Parathyroid adenoma (tissue), 2 donors: ENCODE results near the gene PRPF40A.

Experiments used
- H2AFZ ChIP-seq: fragments of 300-600 bp; sonication (generic); one replicate; pipeline ENCODE4 v1.7.0; 2017; ENCODE audit warnings: antibody characterized with exemption, mild to moderate bottlenecking
- H3K27ac ChIP-seq: fragments of 300-600 bp; sonication (generic); one replicate; pipeline ENCODE4 v1.7.0; 2017
- H3K27me3 ChIP-seq: fragments of 300-600 bp; sonication (generic); one replicate; pipeline ENCODE4 v1.7.0; 2017; ENCODE audit warnings: low read length; ENCODE audit not compliant: control insufficient read depth, insufficient read depth
- H3K36me3 ChIP-seq: fragments of 300-600 bp; sonication (generic); one replicate; pipeline ENCODE4 v1.7.0; 2017; ENCODE audit warnings: low read length; ENCODE audit not compliant: control insufficient read depth, insufficient read depth
- H3K4me1 ChIP-seq: fragments of 300-600 bp; sonication (generic); one replicate; pipeline ENCODE4 v1.7.0; 2017; ENCODE audit warnings: control low read depth
- H3K4me2 ChIP-seq: fragments of 300-600 bp; sonication (generic); one replicate; pipeline ENCODE4 v1.7.0; 2017; ENCODE audit warnings: low read length
- H3K4me3 ChIP-seq: fragments of 300-600 bp; sonication (generic); one replicate; pipeline ENCODE4 v1.7.0; 2017; ENCODE audit warnings: low read depth, low read length
- H3K79me2 ChIP-seq: fragments of 300-600 bp; sonication (generic); one replicate; pipeline ENCODE4 v1.7.0; 2017; ENCODE audit warnings: control low read depth
- H3K9ac ChIP-seq: fragments of 300-600 bp; sonication (generic); one replicate; pipeline ENCODE4 v1.7.0; 2017; ENCODE audit warnings: mild to moderate bottlenecking
- H3K9me3 ChIP-seq: fragments of 300-600 bp; sonication (generic); one replicate; pipeline ENCODE4 v1.7.0; 2017; ENCODE audit warnings: low read length; ENCODE audit not compliant: control insufficient read depth
- CTCF ChIP-seq: fragments of 300-600 bp; sonication (generic); IDR thresholded peaks from one replicate; pipeline ENCODE4 v1.7.0; 2017; ENCODE audit warnings: antibody characterized with exemption, mild to moderate bottlenecking
- donor health status: primary hyperparathyroidism.

The PRPF40A gene

GRCh38 chr2:152661076-152661475 is 56.2 kb downstream of the PRPF40A start:
- Histone ChIP-seq H3K27me3 (no peaks in the 10 kb centered on the region), H3K79me2 (no peaks in the 10 kb centered on the region), H3K27ac (no peak overlapping the region), H3K36me3 (no peaks in the 10 kb centered on the region), H3K4me1 (no peaks in the 10 kb centered on the region), H3K4me3 (no peak overlapping the region), H3K9me3 (no peaks in the 10 kb centered on the region), H3K4me2 (no peak overlapping the region), H2AFZ (no peak overlapping the region), H3K9ac (no peak overlapping the region)
- no peak for TF ChIP-seq CTCF

GRCh38 chr2:152658221-152658620 is 59.0 kb downstream of the PRPF40A start:
- no peak for TF ChIP-seq CTCF
- no peak overlapping the region for H3K27ac ChIP-seq
- H2AFZ ChIP-seq, result no peak overlapping the region
- H3K9me3 ChIP-seq, result no peaks in the 10 kb centered on the region
- H3K27me3 ChIP-seq, result no peaks in the 10 kb centered on the region
- no peak overlapping the region for H3K4me2 ChIP-seq
- H3K9ac ChIP-seq, result no peak overlapping the region
- no peaks in the 10 kb centered on the region for H3K79me2 ChIP-seq
- no peaks in the 10 kb centered on the region for H3K36me3 ChIP-seq
- H3K4me1 ChIP-seq, result no peaks in the 10 kb centered on the region
- no peak overlapping the region for H3K4me3 ChIP-seq

GRCh38 chr2:152657043-152657442 is 60.2 kb downstream of the PRPF40A start:
- no peak for TF ChIP-seq CTCF
- H3K4me2 ChIP-seq, result no peak overlapping the region
- H3K9me3 ChIP-seq, result no peaks in the 10 kb centered on the region
- no peak overlapping the region for H3K27ac ChIP-seq
- no peaks in the 10 kb centered on the region for H3K27me3 ChIP-seq
- no peak overlapping the region for H3K9ac ChIP-seq
- no peak overlapping the region for H2AFZ ChIP-seq
- H3K79me2 ChIP-seq, result no peaks in the 10 kb centered on the region
- no peak overlapping the region for H3K4me3 ChIP-seq
- no peaks in the 10 kb centered on the region for H3K36me3 ChIP-seq
- no peaks in the 10 kb centered on the region for H3K4me1 ChIP-seq

- no peak overlapping the region for H3K4me2 ChIP-seq
- no peak overlapping the region for H3K27ac ChIP-seq
- H3K79me2 ChIP-seq, result no peaks in the 10 kb centered on the region
- H2AFZ ChIP-seq, result no peak overlapping the region
- no peaks in the 10 kb centered on the region for H3K36me3 ChIP-seq
- no peaks in the 10 kb centered on the region for H3K4me1 ChIP-seq
- H3K27me3 ChIP-seq, result no peaks in the 10 kb centered on the region
- no peak overlapping the region for H3K4me3 ChIP-seq
- no peak overlapping the region for H3K9ac ChIP-seq
- no peak for TF ChIP-seq CTCF
- H3K9me3 ChIP-seq, result no peaks in the 10 kb centered on the region
Observed at GRCh38 chr2:152655880-152656279, 61.4 kb downstream of the PRPF40A start.

GRCh38 chr2:152651834-152652233 is 65.4 kb downstream of the PRPF40A start:
- no peaks in the 10 kb centered on the region for H3K27me3 ChIP-seq
- H3K4me2 ChIP-seq, result no peak overlapping the region
- no peaks in the 10 kb centered on the region for H3K4me1 ChIP-seq
- H3K36me3 ChIP-seq, result no peaks in the 10 kb centered on the region
- no peaks in the 10 kb centered on the region for H3K79me2 ChIP-seq
- no peak for TF ChIP-seq CTCF
- H2AFZ ChIP-seq, result no peak overlapping the region
- no peak overlapping the region for H3K4me3 ChIP-seq
- no peak overlapping the region for H3K9ac ChIP-seq
- H3K27ac ChIP-seq, result no peak overlapping the region
- H3K9me3 ChIP-seq, result no peaks in the 10 kb centered on the region
